WTC11 (cell line): ENCODE data around the gene GRM7. TPM values are rescaled to one million over a fixed set of nuclear protein-coding genes. Genes with fewer than 3 reads are reported as not detected.

ENCODE experiments used
- ATAC-seq: fragments of 200-7000 bp; cut with Tn5 transposase; 2 replicates; pipeline ENCODE4 v1.10.0; 2021; ENCODE audit warnings: mild to moderate bottlenecking, moderate library complexity
- CTCF ChIA-PET: fragments of 300-600 bp; sonication (Branson Sonifier 250); formaldehyde crosslinking; loops from one replicate; lab custom pipeline; 2021; ENCODE audit warnings: antibody characterized with exemption; lab: Charles Lee
- POLR2A ChIA-PET: fragments of 350-600 bp; sonication (Branson Sonifier 250); formaldehyde crosslinking; loops from one replicate; lab custom pipeline; 2021; ENCODE audit warnings: antibody characterized with exemption; lab: Charles Lee
- DNase-seq: peaks from one replicate; pipeline ENCODE4 v3.0.0; 2021; ENCODE audit warnings: low spot score
- H3K27ac Mint-ChIP-seq: 2 replicates; pipeline ENCODE4 v1.8.0; 2021; ENCODE audit warnings: mixed read lengths
- H3K27me3 Mint-ChIP-seq: 2 replicates; pipeline ENCODE4 v1.8.0; 2021; ENCODE audit warnings: low read depth, mild to moderate bottlenecking, moderate library complexity, mixed read lengths
- H3K36me3 Mint-ChIP-seq: 2 replicates; pipeline ENCODE4 v1.8.0; 2021; ENCODE audit warnings: mixed read lengths
- H3K4me1 Mint-ChIP-seq: 2 replicates; pipeline ENCODE4 v1.8.0; 2022; ENCODE audit warnings: mixed read lengths
- H3K4me3 Mint-ChIP-seq: 2 replicates; pipeline ENCODE4 v1.8.0; 2021; ENCODE audit warnings: mild to moderate bottlenecking, moderate library complexity, mixed read lengths
- H3K9me3 Mint-ChIP-seq: 2 replicates; pipeline ENCODE4 v1.8.0; 2021; ENCODE audit warnings: mixed read lengths
- CREB1 ChIP-seq: sonication (generic); formaldehyde crosslinking; IDR thresholded peaks from 2 replicates; pipeline ENCODE4 v1.8.0; 2023; ENCODE audit warnings: mild to moderate bottlenecking, missing genetic modification reagents
- ESRRA ChIP-seq: sonication (generic); formaldehyde crosslinking; IDR thresholded peaks from 2 replicates; pipeline ENCODE4 v1.8.1; 2022; ENCODE audit warnings: mild to moderate bottlenecking, missing genetic modification reagents, borderline replicate concordance
- FOXJ3 ChIP-seq: sonication (generic); formaldehyde crosslinking; IDR thresholded peaks from 2 replicates; pipeline ENCODE4 v1.9.0; 2021; ENCODE audit warnings: missing genetic modification reagents, mild to moderate bottlenecking, borderline replicate concordance
- FOXK1 ChIP-seq: sonication (generic); formaldehyde crosslinking; IDR thresholded peaks from 2 replicates; pipeline ENCODE4 v1.8.0; 2022; ENCODE audit warnings: mild to moderate bottlenecking, moderate library complexity, missing genetic modification reagents
- PRRX2 ChIP-seq: fragments of 250-450 bp; sonication (Bioruptor Pico); IDR thresholded peaks from 2 replicates; pipeline ENCODE4 v1.8.0; 2021; ENCODE audit warnings: mild to moderate bottlenecking
- SMAD4 ChIP-seq: sonication (generic); formaldehyde crosslinking; IDR thresholded peaks from 2 replicates; pipeline ENCODE4 v1.8.0; 2022; ENCODE audit warnings: mild to moderate bottlenecking, missing genetic modification reagents
- TEAD4 ChIP-seq: sonication (generic); formaldehyde crosslinking; IDR thresholded peaks from 2 replicates; pipeline ENCODE4 v1.8.0; 2022; ENCODE audit warnings: mild to moderate bottlenecking, missing genetic modification reagents
- ZNF138 ChIP-seq: sonication (generic); formaldehyde crosslinking; conservative IDR thresholded peaks from 2 replicates; pipeline ENCODE4 v1.8.1; 2022; ENCODE audit warnings: mild to moderate bottlenecking, moderate library complexity, missing genetic modification reagents
- ZNF232 ChIP-seq: sonication (generic); formaldehyde crosslinking; IDR thresholded peaks from 2 replicates; pipeline ENCODE4 v1.8.0; 2022; ENCODE audit warnings: mild to moderate bottlenecking, missing genetic modification reagents
- ZNF317 ChIP-seq: sonication (generic); formaldehyde crosslinking; IDR thresholded peaks from 2 replicates; pipeline ENCODE4 v1.8.1; 2023; ENCODE audit warnings: low read depth, mild to moderate bottlenecking, moderate library complexity, missing genetic modification reagents, borderline replicate concordance
- ZNF396 ChIP-seq: fragments of 250-450 bp; sonication (Bioruptor Pico); IDR thresholded peaks from 2 replicates; pipeline ENCODE4 v1.8.0; 2021; ENCODE audit warnings: mild to moderate bottlenecking, moderate library complexity, borderline replicate concordance
- total RNA-seq: library from RNA; stranded (reverse); gene quantifications from 3 replicates; pipeline ENCODE4 v1.2.3, GENCODE V29; 2021
- TF ChIP-seq, protein P1 (sequence below): sonication (generic); formaldehyde crosslinking; IDR thresholded peaks from 2 replicates; pipeline ENCODE4 v1.8.1; 2022; ENCODE audit warnings: mild to moderate bottlenecking, missing genetic modification reagents, moderate library complexity, borderline replicate concordance
- TF ChIP-seq, protein P2 (sequence below): sonication (generic); formaldehyde crosslinking; IDR thresholded peaks from 2 replicates; pipeline ENCODE4 v1.8.1; 2022; ENCODE audit warnings: missing genetic modification reagents, borderline replicate concordance
- TF ChIP-seq, protein P3 (sequence below): sonication (generic); formaldehyde crosslinking; IDR thresholded peaks from 2 replicates; pipeline ENCODE4 v1.8.1; 2023; ENCODE audit warnings: mild to moderate bottlenecking, missing genetic modification reagents
- TF ChIP-seq, protein P4 (sequence below): sonication (generic); formaldehyde crosslinking; IDR thresholded peaks from 2 replicates; pipeline ENCODE4 v1.8.0; 2022; ENCODE audit warnings: mild to moderate bottlenecking, missing genetic modification reagents
- TF ChIP-seq, protein P5 (sequence below): fragments of 250-450 bp; sonication (Bioruptor Pico); IDR thresholded peaks from 2 replicates; pipeline ENCODE4 v1.9.0; 2021; ENCODE audit warnings: moderate library complexity, mild to moderate bottlenecking, inconsistent platforms, borderline replicate concordance
- TF ChIP-seq, protein P6 (sequence below): sonication (generic); formaldehyde crosslinking; IDR thresholded peaks from 2 replicates; pipeline ENCODE4 v1.8.1; 2023; ENCODE audit warnings: mild to moderate bottlenecking, missing genetic modification reagents, borderline replicate concordance

The GRM7 gene
- total RNA-seq, 1 experiment from 2014 or later = 0.42 TPM

DNA sequence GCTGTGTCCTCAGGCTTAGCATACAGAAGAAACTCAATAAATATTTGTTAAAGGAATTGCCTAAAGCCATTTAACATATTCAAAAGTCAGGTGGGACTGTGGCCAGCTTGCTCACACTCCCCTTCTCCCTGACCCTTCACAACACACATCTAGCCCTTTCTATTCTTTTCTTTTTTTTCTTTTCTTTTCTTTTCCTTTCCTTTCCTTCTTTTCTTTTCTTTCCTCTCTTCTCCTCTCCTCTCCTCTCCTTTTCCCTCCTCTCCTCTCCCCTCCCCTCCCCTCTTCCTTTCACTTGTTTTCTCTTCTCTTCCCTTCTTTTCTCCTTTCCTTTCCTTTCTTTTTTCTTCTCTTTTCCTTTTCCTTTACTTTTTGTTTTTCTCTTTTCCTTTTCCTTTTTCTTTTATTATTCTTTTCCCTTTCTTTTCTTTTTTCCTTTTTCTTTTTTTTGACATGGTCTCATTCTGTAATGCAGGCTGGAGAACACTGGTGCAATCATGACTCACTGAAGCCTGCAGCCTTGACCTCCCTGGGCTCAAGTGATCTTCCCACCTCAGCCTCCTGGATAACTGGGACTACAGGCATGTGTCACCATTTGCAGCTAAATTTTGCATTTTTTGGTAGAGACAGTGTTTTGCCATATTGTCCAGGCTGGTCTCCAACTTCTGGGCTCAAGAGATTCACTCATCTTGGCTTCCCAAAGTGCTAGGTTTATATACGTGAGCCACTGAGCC is 377.8 kb downstream of the GRM7 start:
- ChIA-PET CTCF (no interaction called here), POLR2A (no interaction called here)
- DNase-seq = no peak

DNA sequence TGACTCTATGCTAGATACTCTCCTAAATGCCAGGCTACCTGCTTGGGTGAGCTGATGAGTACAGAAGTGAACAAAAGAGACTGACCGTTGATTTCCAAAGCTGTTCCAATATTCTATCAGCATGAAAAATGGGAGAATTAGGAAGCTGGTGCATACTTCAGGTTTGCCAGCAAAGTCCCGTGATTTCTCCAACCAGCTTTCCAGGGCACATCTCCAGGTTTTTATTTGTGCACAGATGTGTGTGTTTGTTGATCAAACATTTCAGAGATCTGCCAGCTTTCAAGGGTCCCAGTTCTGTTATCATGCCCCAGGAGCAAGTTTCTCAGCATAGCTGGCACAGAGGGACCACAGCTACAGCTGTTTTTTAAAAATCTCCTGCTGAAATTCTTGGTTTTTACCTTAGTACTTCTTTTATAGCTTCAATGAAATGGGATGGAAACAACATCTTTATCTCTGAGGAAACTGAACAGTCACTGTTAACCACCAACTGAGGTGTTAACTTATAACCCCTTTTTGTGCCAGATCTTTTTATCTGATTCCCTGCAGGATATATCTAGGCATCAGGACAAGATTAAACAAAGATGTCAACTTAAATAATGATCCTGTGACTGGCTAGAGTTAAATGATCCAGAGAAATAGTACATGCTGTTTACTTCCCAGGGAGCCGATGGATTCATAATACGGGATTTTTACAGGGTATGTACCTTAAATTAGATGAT is 380.8 kb downstream of the GRM7 start:
- Mint-ChIP-seq H3K4me1 (no peaks in the 10 kb centered on the region), H3K4me3 (no peak overlapping the region), H3K27ac (no peak overlapping the region), H3K36me3 (peaks cover 9% of the 10 kb centered on the region), H3K27me3 (no peaks in the 10 kb centered on the region; the same call in 1 of the 2 replicates), H3K9me3 (peaks cover 14% of the 10 kb centered on the region)
- ATAC-seq (no peak), DNase-seq (no peak)
- ChIA-PET POLR2A (no interaction called here), CTCF (no interaction called here)
- TF ChIP-seq ZNF317 (CRISPR knock-in tag) = no peak
- no peak for TF ChIP-seq ZNF138 (CRISPR knock-in tag)
- TF ChIP-seq CREB1 (CRISPR knock-in tag) = no peak
- no peak for TF ChIP-seq ESRRA
- no peak for TF ChIP-seq TEAD4 (CRISPR knock-in tag)
- TF ChIP-seq, protein P1, sequence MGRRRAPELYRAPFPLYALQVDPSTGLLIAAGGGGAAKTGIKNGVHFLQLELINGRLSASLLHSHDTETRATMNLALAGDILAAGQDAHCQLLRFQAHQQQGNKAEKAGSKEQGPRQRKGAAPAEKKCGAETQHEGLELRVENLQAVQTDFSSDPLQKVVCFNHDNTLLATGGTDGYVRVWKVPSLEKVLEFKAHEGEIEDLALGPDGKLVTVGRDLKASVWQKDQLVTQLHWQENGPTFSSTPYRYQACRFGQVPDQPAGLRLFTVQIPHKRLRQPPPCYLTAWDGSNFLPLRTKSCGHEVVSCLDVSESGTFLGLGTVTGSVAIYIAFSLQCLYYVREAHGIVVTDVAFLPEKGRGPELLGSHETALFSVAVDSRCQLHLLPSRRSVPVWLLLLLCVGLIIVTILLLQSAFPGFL = no peak
- TF ChIP-seq SMAD4 = no peak
- no peak for TF ChIP-seq FOXK1 (CRISPR knock-in tag)

More for the DNA sequence above, 377.8 kb downstream of the GRM7 start:
- Mint-ChIP-seq H3K27me3 (no peaks in the 10 kb centered on the region; the same call in 1 of the 2 replicates), H3K36me3 (peaks cover 9% of the 10 kb centered on the region), H3K27ac (no peak overlapping the region), H3K9me3 (peaks cover 18% of the 10 kb centered on the region)
- ATAC-seq = no peak
- TF ChIP-seq, protein P2, sequence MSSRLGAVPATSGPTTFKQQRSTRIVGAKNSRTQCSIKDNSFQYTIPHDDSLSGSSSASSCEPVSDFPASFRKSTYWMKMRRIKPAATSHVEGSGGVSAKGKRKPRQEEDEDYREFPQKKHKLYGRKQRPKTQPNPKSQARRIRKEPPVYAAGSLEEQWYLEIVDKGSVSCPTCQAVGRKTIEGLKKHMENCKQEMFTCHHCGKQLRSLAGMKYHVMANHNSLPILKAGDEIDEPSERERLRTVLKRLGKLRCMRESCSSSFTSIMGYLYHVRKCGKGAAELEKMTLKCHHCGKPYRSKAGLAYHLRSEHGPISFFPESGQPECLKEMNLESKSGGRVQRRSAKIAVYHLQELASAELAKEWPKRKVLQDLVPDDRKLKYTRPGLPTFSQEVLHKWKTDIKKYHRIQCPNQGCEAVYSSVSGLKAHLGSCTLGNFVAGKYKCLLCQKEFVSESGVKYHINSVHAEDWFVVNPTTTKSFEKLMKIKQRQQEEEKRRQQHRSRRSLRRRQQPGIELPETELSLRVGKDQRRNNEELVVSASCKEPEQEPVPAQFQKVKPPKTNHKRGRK (CRISPR knock-in tag) = peak; percentile 92
- TF ChIP-seq, protein P3, sequence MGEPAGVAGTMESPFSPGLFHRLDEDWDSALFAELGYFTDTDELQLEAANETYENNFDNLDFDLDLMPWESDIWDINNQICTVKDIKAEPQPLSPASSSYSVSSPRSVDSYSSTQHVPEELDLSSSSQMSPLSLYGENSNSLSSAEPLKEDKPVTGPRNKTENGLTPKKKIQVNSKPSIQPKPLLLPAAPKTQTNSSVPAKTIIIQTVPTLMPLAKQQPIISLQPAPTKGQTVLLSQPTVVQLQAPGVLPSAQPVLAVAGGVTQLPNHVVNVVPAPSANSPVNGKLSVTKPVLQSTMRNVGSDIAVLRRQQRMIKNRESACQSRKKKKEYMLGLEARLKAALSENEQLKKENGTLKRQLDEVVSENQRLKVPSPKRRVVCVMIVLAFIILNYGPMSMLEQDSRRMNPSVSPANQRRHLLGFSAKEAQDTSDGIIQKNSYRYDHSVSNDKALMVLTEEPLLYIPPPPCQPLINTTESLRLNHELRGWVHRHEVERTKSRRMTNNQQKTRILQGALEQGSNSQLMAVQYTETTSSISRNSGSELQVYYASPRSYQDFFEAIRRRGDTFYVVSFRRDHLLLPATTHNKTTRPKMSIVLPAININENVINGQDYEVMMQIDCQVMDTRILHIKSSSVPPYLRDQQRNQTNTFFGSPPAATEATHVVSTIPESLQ (CRISPR knock-in tag) = no peak
- TF ChIP-seq, all 79 proteins: peak for 1
- Mint-ChIP-seq H3K4me3 (no peak overlapping the region), H3K4me1 (no peaks in the 10 kb centered on the region)

DNA sequence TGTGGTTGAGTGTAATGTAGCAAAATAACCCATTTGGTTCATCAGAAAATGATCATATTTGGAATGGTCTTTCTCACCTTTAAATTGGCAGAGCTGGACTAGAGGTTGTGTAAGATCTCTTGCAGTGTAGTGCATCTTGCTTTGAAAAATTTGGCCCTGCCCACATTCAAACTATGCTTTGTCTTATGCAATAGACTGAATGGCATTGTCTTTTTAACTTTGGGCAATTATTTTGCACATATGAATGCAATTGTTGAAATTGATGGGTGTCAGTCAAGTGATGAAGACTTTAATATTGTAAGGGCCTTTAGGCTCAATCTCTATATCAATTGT is 381.4 kb downstream of the GRM7 start:
- no peaks in the 10 kb centered on the region for H3K4me1 Mint-ChIP-seq
- no peak overlapping the region for H3K27ac Mint-ChIP-seq
- CTCF ChIA-PET = no interaction called here
- POLR2A ChIA-PET = no interaction called here
- no peak overlapping the region for H3K4me3 Mint-ChIP-seq
- no peak for DNase-seq
- H3K9me3 Mint-ChIP-seq = peaks cover 12% of the 10 kb centered on the region
- peaks cover 9% of the 10 kb centered on the region for H3K36me3 Mint-ChIP-seq
- H3K27me3 Mint-ChIP-seq = no peaks in the 10 kb centered on the region; the same call in 1 of the 2 replicates
- ATAC-seq = no peak
- TF ChIP-seq, protein P4, sequence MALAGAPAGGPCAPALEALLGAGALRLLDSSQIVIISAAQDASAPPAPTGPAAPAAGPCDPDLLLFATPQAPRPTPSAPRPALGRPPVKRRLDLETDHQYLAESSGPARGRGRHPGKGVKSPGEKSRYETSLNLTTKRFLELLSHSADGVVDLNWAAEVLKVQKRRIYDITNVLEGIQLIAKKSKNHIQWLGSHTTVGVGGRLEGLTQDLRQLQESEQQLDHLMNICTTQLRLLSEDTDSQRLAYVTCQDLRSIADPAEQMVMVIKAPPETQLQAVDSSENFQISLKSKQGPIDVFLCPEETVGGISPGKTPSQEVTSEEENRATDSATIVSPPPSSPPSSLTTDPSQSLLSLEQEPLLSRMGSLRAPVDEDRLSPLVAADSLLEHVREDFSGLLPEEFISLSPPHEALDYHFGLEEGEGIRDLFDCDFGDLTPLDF (CRISPR knock-in tag) = no peak
- no peak for TF ChIP-seq PRRX2 (CRISPR knock-in tag)
- TF ChIP-seq, protein P5, sequence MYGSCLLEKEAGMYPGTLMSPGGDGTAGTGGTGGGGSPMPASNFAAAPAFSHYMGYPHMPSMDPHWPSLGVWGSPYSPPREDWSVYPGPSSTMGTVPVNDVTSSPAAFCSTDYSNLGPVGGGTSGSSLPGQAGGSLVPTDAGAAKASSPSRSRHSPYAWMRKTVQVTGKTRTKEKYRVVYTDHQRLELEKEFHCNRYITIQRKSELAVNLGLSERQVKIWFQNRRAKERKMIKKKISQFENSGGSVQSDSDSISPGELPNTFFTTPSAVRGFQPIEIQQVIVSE = no peak
- no peak for TF ChIP-seq FOXJ3
- TF ChIP-seq ZNF396 (CRISPR knock-in tag) = no peak
- TF ChIP-seq, protein P6, sequence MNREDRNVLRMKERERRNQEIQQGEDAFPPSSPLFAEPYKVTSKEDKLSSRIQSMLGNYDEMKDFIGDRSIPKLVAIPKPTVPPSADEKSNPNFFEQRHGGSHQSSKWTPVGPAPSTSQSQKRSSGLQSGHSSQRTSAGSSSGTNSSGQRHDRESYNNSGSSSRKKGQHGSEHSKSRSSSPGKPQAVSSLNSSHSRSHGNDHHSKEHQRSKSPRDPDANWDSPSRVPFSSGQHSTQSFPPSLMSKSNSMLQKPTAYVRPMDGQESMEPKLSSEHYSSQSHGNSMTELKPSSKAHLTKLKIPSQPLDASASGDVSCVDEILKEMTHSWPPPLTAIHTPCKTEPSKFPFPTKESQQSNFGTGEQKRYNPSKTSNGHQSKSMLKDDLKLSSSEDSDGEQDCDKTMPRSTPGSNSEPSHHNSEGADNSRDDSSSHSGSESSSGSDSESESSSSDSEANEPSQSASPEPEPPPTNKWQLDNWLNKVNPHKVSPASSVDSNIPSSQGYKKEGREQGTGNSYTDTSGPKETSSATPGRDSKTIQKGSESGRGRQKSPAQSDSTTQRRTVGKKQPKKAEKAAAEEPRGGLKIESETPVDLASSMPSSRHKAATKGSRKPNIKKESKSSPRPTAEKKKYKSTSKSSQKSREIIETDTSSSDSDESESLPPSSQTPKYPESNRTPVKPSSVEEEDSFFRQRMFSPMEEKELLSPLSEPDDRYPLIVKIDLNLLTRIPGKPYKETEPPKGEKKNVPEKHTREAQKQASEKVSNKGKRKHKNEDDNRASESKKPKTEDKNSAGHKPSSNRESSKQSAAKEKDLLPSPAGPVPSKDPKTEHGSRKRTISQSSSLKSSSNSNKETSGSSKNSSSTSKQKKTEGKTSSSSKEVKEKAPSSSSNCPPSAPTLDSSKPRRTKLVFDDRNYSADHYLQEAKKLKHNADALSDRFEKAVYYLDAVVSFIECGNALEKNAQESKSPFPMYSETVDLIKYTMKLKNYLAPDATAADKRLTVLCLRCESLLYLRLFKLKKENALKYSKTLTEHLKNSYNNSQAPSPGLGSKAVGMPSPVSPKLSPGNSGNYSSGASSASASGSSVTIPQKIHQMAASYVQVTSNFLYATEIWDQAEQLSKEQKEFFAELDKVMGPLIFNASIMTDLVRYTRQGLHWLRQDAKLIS (CRISPR knock-in tag) = no peak
- TF ChIP-seq ZNF232 (CRISPR knock-in tag) = no peak
